ENCODE data around the gene CD109. TPM values are rescaled to one million over a fixed set of nuclear protein-coding genes. Genes with fewer than 3 reads are reported as not detected.
A peak's percentile ranks its signal among the peaks of the same experiment; 100 is the strongest.

The CD109 gene
- total RNA-seq, 1 experiment from 2014 or later = 0.18 TPM

GRCh38 chr6:73796881-73797280, 100.9 kb downstream of the CD109 start:
- Mint-ChIP-seq H3K27ac (ENCODE audit: unreplicated experiment) (no peak overlapping the region), H3K4me1 (ENCODE audit: low read depth, unreplicated experiment) (no peaks in the 10 kb centered on the region), H3K27me3 (ENCODE audit: insufficient read depth, unreplicated experiment) (no peaks in the 10 kb centered on the region), H3K36me3 (ENCODE audit: insufficient read depth, unreplicated experiment) (no peaks in the 10 kb centered on the region), H3K4me3 (ENCODE audit: unreplicated experiment) (no peak overlapping the region), H3K9me3 (ENCODE audit: unreplicated experiment) (peaks cover 9% of the 10 kb centered on the region)
- Histone ChIP-seq H3K27me3 (replicated peaks; ENCODE audit: control insufficient read depth, insufficient read depth, low read length) (no peaks in the 10 kb centered on the region), H3K9me3 (no peaks in the 10 kb centered on the region), H3K4me1 (no peaks in the 10 kb centered on the region), H3K4me3 (ENCODE audit: low read depth, low read length) (no peak overlapping the region), H3K36me3 (ENCODE audit: control insufficient read depth, insufficient read depth, low read length) (no peaks in the 10 kb centered on the region)
- intact Hi-C loops (cut with micrococcal nuclease; ENCODE audit: unreplicated experiment) = no loop called here
- no TSS peak for BruUV-seq (replicated peaks)
- DNase-seq = no peak
- CTCF ChIA-PET = no interaction called here
- POLR2A ChIA-PET = no interaction called here
- no peak for TF ChIP-seq CTCF (IDR thresholded peaks at IDR 0.05; ENCODE audit: insufficient read depth in 1 of 2, low read depth in 1 of 2, low read length in 1 of 2, severe bottlenecking in 1 of 2, unreplicated experiment in 1 of 2)

- no peaks in the 10 kb centered on the region for H3K4me1 ChIP-seq
- intact Hi-C loops (cut with micrococcal nuclease; ENCODE audit: unreplicated experiment) = no loop called here
- Mint-ChIP-seq H3K4me1 (ENCODE audit: low read depth, unreplicated experiment) (no peaks in the 10 kb centered on the region), H3K27me3 (ENCODE audit: insufficient read depth, unreplicated experiment) (no peaks in the 10 kb centered on the region), H3K27ac (ENCODE audit: unreplicated experiment) (no peak overlapping the region), H3K36me3 (ENCODE audit: insufficient read depth, unreplicated experiment) (no peaks in the 10 kb centered on the region), H3K4me3 (ENCODE audit: unreplicated experiment) (no peak overlapping the region), H3K9me3 (ENCODE audit: unreplicated experiment) (peaks cover 9% of the 10 kb centered on the region)
- H3K27me3 ChIP-seq (replicated peaks; ENCODE audit: control insufficient read depth, insufficient read depth, low read length) = no peaks in the 10 kb centered on the region
- ChIA-PET CTCF (no interaction called here), POLR2A (no interaction called here)
- BruUV-seq (replicated peaks) = no TSS peak
- no peaks in the 10 kb centered on the region for H3K9me3 ChIP-seq
- TF ChIP-seq CTCF (IDR thresholded peaks at IDR 0.05; ENCODE audit: insufficient read depth in 1 of 2, low read depth in 1 of 2, low read length in 1 of 2, severe bottlenecking in 1 of 2, unreplicated experiment in 1 of 2) = no peak
- no peak for DNase-seq
- H3K4me3 ChIP-seq (ENCODE audit: low read depth, low read length) = no peak overlapping the region
- H3K36me3 ChIP-seq (ENCODE audit: control insufficient read depth, insufficient read depth, low read length) = no peaks in the 10 kb centered on the region
These were observed 101.9 kb downstream of the CD109 start for GRCh38 chr6:73797861-73798260.

GRCh38 chr6:73798592-73798991, 102.6 kb downstream of the CD109 start:
- Mint-ChIP-seq H3K4me1 (ENCODE audit: low read depth, unreplicated experiment) (no peaks in the 10 kb centered on the region), H3K36me3 (ENCODE audit: insufficient read depth, unreplicated experiment) (no peaks in the 10 kb centered on the region), H3K27me3 (ENCODE audit: insufficient read depth, unreplicated experiment) (no peaks in the 10 kb centered on the region), H3K9me3 (ENCODE audit: unreplicated experiment) (peaks cover 9% of the 10 kb centered on the region), H3K4me3 (ENCODE audit: unreplicated experiment) (no peak overlapping the region), H3K27ac (ENCODE audit: unreplicated experiment) (no peak overlapping the region)
- Histone ChIP-seq H3K27me3 (replicated peaks; ENCODE audit: control insufficient read depth, insufficient read depth, low read length) (no peaks in the 10 kb centered on the region), H3K36me3 (ENCODE audit: control insufficient read depth, insufficient read depth, low read length) (no peaks in the 10 kb centered on the region), H3K4me3 (ENCODE audit: low read depth, low read length) (no peak overlapping the region), H3K9me3 (no peaks in the 10 kb centered on the region), H3K4me1 (no peaks in the 10 kb centered on the region)
- POLR2A ChIA-PET = no interaction called here
- intact Hi-C loops (cut with micrococcal nuclease; ENCODE audit: unreplicated experiment) = no loop called here
- peak; percentile 15 to 18 for TF ChIP-seq CTCF (IDR thresholded peaks at IDR 0.05; ENCODE audit: insufficient read depth in 1 of 2, low read depth in 1 of 2, low read length in 1 of 2, severe bottlenecking in 1 of 2, unreplicated experiment in 1 of 2)
- peak in 1 of 2 experiments; percentile 23 for DNase-seq
- no TSS peak for BruUV-seq (replicated peaks)
- CTCF ChIA-PET = no interaction called here

Measured in Caco-2 (cell line).